ENCODE results near the gene MMP2.
A peak's percentile ranks its signal among the peaks of the same experiment; 100 is the strongest.

The MMP2 gene

DNA sequence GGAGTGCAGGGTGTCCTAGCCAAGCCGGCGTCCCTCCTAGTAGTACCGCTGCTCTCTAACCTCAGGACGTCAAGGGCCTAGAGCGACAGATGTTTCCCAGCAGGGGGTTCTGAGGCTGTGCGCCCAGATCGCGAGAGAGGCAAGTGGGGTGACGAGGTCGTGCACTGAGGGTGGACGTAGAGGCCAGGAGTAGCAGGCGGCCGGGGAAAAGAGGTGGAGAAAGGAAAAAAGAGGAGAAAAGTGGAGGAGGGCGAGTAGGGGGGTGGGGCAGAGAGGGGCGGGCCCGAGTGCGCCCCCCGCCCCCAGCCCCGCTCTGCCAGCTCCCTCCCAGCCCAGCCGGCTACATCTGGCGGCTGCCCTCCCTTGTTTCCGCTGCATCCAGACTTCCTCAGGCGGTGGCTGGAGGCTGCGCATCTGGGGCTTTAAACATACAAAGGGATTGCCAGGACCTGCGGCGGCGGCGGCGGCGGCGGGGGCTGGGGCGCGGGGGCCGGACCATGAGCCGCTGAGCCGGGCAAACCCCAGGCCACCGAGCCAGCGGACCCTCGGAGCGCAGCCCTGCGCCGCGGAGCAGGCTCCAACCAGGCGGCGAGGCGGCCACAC is at the start of gene MMP2:
Gene MMP2 (plus strand): TSS at position 372 of the 603 bp plus-strand sequence. CDS start 282 bp downstream, outside the sequence.
- DNase-seq = no peak

DNA sequence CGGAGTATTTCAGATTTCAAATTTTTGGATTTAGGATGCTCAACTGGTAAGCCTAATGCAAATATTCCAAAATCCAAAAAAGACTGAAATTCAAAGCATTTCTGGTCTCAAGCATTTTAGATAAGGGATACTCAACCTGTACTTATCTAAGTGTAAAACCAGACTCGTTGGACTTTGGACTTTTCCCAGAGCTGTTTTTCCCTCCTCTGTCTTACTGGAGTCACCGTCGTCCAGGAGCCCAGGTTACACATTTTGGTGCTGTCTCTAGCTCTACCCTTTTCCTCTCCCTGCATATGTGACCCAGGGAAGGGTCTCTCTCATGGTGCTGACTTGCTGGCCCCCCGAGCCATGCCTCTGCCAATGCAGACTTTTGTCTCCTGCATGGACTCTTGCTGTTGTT is 46.0 kb upstream of the MMP2 start:
- no peak for DNase-seq

DNA sequence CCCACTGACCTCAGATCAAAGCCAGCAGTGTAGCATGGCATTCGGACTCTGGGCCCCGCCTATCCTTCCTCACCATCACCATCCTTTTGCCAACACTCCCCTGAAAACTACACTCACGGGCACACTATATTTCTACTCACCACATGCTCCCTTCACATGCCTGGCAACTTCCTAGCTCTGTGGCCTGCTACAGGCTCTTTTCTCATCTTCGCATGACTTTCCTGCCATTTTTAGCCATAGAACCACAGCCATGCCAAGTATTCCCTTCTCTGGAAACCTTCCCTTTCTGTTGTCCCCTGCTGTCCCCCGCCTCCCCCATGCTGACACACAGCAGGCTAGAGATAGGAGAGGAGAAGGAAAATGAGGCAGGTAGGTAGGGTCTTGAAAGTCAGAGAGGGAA is 45.5 kb upstream of the MMP2 start:
- DNase-seq = no peak

DNA sequence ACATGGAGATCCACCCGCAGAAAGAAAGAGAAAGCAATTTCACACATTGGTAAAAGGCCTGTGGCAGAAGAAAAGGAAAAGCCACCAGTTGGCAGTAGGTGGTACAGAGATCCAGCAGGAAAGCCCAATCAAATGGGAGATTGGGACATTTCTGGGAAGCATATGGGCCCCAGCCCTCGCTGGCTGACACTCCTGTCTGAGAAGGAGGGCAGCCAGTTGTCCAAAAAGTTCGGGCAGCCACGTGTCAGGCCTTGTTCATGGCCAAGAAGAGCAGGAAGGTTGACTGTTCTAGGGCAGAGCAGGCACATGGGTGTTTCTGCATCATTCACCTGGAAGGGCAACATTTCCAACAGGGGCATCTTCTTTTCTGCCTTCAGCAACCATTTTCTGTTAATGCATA is 45.0 kb upstream of the MMP2 start:
- no peak for DNase-seq

DNA sequence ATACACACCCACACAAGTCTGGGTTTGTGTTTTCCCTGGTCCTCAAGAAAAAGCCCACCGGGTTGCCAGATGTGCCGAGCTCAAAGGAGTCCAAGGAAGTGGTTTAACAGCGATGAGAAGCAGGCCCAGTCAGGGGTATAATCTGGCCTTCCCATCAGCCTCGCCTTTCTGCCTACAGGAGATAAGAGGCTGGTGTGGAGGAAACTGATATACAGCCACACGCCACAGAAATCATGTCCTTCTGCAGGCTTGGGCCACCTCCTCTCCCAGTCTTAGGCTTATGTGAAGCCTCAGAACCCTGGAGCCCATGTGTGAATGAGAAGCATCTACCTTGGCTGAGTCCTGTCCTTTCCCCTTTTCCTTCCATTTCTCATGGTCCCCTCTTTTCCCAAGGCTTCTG is 43.6 kb upstream of the MMP2 start:
- DNase-seq = no peak

DNA sequence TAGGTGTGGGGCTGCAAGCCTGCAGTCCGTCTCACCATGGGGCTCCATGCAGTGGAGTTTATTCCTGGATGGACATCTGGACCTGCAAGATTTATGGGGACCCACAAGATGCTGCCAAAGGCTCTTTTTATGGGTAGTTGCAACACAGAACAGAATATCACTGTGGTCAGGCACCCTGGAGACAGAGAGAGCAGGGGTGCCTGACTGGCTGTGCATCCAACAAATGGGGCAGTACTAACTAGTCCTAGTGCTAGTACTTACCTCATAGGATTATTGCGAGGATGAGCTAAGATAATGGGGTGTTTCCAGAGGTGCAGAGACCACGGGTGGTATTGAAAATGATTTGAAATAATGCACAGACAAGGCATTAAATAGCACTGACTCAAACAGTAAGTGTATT is 42.4 kb upstream of the MMP2 start:
- no peak for DNase-seq

DNA sequence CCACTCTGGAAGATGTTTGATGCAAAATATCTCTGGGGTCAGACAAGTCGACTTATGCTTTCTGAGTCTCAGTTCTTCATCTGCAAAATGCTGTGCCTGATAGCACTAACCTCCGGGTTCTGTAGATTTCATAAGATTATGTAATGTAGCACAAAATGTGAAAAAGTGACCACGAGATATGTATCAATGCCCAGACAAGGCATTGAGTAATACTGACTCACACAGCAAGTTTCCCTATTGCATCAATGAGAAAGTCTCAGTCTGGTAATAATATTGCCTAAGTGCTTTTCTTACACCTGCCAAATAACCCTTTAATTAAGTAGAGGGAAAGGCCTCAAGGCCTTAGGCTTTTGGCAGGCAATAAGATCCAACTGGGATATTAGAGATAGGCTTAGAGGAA is 41.4 kb upstream of the MMP2 start:
- peak; percentile 3 for DNase-seq

DNA sequence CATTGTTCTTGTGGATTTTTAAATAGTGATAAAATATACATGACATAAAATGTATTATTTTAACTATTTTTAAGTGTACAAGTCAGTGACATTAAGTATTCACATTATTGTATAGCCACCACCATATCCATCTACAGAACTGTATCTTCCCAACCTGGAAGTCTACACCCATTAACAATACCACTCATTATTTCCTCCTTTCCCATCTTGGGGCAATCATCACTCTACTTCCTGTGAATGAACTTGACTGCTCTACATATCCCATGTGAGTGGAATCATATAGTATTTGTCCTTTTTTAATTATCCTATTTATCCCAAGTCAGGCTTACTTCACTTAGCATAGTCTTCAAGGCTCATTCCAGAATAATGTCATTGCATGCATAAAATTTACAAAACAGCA is 40.7 kb upstream of the MMP2 start:
- DNase-seq = no peak

DNA sequence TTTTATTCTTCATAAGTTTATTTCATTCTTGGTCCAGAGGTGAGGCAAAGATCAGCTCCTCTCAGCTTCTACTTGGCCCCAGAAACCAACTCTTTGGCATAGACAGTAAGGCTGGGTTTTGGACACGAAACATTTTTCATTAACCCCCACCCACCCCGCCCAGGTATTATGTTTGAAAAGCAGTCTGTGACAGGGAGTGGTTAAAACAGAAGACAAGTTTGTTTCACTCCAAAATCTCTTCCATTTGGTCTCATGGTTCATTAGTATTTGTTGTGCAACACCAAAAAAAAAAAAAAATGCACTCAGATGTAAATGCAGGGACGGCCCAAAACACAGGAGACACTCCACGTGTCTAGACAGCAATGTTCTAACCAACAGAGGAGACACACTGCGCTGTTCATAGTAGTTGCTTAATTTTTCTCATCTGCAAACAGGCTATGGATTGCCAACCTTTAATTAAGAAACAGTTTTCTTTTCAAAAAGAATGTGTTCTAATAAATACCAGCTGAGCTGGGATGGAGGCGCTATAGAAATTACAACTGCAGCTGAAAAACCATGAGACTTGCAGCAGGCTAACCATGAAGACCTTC is 39.8 kb upstream of the MMP2 start:
- DNase-seq = no peak

DNA sequence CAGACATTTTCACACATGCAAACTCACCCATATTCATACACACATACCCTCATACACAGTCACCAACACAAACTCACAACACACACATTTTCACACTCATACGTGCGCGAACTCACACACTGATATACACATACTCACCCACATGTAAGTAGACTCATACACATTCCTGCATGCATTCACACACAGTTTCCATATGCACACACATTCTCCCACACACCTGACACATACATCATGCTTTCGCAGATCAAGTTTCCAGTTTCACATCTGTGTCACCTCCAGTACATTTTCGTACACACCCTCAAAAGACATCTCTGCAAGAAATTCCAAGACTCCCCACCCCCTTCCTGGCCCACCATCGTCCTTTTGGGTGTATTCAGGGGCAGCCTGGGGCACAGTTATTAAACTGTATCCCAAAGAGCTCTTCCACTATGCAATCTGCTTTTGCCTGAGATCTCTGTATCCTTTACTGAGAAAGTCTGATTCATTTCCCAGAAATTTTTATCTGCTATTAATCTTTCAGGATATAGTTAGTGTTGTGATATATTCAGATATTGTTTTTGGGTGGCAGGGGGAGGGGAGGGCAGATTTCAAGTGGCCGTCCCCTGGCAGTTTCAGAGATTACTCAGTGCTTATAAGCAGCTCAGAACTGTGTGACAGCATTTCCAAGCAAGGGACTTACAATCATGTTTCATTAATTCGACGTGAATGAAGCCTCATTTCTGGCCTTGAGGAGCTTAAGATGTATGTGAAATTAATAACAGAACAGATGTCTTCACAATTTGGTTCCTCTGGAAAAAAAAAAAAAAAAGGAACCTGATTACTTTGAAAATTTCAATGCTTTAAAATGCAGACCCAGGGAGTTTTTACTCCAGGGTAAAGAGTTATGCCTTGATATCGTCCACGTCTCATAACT is 35.3 kb upstream of the MMP2 start:
- DNase-seq = no peak

DNA sequence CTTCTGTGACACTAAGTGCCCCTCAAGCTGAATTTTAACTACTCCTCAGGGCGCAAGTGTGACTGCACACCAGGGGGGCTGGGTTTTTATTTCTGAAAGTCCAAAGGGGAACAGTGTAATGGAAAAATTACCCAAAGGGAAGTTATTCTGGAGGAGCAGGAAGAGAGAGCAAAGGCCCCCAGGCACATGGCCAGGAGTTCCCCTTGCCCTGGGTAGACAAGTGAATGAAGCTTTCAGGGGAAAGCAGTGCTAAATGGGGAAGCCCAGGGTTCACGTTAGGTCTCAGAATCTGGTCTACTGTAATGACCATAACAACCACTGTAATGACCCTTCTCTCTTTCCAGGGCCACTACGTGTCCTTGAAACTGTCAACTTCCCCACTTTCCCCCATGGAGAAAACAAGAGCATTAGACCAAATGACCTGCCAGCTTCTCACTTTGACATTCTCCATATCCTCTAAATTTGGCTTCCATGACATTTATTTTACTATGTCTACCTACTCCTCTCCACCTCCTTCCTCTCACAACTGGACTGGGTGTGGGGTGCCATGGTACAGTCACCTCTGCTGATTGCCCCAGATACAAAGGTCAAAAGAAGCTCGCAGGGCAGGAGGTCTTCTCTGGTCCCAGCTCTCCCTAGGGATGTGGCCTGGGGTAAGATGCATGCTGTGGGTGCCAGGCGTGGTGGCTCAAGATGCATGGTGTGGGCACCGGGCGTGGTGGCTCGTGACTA is 34.1 kb upstream of the MMP2 start:
- DNase-seq = peak; percentile 13

DNA sequence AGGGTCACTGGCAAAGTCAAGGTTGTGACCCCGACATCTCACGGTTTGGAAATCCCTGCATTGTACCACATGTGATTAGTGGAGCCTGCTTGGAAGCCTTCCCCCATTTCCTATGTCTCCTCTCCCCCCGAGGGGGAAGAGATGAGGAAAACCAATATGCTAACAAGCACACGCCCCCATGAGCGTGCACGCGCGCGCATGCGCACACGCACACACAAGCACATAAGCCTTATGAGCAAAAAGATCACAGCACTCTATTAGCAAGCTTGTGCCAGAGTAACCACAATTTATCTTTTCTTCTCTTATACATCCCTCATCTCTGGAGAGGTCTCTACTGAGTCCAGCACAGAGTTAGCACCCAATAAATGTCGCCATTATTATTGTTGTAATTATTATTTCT is 31.8 kb upstream of the MMP2 start:
- DNase-seq = no peak

DNA sequence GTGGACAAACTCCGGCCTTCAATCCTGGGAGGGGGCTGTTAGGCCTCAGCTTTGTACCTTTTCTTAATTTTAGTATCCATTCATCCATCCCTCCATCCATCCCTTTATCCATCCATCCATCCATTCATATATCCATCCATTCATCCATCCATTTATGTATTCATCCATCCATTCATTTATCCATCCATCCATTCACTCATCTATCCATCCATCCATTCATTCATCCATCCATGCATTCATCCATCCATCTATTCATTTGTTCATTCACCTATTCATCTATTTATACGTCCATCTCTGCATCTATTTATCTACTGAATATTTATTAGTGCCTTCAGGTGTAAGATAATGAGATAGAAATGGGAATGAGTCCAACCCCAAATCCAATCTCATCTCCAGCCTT is 26.0 kb upstream of the MMP2 start:
- DNase-seq = no peak

DNA sequence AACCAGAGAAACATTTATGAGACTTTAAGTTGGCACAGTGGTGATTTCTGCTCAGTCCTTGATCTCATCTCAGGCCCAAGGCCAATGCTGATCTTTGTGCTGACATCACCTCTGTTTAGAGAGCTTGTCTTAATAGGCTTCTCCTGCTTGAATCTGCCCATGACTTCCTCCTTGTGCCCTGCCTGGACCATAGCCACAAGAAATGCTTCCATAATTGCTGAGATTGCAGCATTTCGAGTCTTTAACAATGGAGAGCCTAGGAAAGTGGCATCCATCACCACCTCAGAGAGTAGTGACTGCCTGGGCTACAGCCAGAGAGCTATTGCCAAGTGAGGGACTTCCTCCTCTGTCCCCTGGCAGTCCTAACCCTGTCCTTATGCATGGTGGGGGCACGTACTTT is 25.1 kb upstream of the MMP2 start:
- no peak for DNase-seq

DNA sequence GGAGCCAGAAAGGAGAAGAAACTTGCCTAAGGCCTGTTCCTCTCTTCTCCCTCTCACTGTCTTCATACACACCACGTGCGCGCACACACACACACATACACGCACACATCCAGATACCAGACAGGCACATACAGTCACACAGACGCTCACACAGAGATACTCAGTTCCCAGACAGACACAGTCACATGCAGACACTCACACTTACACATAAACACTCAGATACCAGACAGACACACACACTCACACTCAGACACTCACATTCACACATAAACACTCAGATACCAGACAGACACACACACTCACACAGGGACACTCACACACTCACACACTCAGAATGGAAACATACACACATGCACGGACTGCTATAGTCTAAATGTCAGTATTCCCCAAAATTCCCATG is 24.1 kb upstream of the MMP2 start:
- no peak for DNase-seq

DNA sequence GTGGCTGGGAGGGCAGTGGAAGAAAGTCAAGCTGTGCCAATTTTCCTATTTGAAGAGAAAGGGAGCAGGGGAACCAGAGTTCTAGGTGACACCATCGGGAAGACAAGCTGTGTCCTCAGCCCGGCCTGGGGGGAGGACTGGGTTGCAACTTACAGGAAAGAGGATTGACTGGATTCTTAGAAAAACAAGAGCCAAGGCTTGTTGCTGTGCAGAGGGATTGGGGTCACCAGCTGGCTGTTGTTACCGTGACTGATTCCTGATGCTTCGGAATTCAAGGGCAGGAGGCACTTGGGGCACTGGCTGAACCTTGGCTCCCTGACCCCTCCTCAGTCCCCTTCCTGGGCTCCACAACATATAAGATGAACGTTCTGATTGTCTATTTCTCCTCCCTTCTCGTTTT is 16.8 kb upstream of the MMP2 start:
- no peak for DNase-seq

DNA sequence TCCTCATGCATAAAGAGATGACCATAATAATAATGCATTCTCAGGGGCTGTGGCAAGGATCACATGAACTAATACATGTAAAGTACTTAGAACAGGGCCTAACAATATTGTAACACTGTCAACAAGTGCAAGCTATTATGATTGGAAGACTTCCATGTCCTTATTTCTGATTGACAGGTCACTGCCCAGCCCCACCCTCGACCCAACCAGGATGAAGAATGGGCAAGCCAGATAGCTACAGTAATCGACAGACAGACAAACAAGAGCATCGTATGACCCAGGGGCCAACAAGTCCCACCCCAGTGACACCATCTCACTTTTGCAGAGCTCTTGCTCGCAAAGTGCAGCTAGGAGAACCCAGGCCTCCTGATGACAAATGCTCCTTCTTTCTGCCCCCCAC is 14.6 kb upstream of the MMP2 start:
- no peak for DNase-seq

DNA sequence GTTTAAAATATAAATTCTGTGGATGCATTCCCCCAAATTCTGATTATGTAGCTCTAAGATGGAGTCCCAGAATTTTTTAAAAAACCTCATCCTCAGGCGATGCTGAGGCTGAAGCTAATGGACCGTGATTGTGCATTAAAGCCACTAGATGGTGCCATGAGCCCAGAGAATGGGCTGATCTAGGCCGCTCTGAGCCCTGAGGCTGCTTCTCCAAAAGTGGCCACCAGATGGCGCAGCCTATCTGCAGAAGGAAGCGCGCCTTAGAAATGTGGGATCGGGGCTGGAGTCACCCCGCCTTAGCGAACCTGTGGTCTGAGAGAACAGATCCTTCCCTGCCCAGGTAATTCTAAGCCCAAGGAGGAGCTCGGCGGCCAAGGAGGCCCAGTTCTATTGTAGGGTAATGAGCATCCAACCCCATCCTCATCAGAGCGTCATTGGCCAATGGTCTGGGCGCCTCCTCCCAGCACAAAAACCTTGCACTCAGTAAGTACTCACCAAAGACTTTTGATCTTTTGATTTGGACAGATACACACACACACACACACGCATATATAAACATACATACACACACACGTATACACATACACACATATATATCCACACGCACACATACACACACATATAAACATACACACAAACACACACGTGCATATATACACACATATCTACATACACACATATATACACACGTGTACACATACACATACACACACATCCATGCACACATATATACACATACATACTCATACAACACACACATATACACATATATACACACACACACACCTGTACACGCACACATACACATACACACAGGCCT is 13.7 kb upstream of the MMP2 start:
- peak; percentile 82 for DNase-seq

DNA sequence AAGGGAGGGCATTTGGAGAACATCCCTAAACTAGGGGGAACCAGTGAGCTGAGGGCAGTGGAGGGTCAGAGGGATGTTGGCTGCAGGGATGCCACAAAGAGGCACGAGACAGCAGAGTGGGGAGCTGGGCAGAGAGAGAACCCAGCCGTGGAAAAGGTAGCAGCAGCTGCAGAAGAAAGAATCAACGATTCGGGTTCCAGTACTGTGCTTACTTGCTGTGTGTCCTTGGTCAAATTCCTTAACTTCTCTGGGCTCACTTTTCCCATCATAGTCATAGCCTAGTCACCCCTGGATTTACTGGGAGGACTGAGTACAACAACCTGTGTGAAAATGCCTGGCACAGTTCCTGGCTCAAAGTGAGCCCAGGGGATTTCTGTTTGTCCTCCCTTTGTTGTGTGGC is 12.8 kb upstream of the MMP2 start:
- DNase-seq = no peak

DNA sequence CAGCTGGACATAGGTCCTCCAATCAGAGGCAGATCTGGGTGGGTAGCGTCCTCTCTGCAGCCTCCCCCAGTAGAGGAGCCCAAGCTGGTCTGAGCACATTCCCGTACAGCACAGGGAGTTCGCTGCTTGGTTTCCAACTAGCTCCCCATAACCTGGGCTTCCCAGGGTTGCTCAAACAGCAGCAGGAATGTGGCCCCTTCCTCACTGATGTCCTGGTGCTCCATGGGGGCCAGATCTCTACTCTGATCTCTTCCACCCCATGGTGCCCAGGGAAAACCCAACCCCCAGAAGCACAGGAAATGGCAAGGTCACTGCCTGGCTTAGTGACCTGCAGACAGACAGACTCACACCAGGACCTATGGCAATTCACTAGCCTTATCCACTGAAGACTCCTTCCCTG is 11.1 kb upstream of the MMP2 start:
- no peak for DNase-seq

DNA sequence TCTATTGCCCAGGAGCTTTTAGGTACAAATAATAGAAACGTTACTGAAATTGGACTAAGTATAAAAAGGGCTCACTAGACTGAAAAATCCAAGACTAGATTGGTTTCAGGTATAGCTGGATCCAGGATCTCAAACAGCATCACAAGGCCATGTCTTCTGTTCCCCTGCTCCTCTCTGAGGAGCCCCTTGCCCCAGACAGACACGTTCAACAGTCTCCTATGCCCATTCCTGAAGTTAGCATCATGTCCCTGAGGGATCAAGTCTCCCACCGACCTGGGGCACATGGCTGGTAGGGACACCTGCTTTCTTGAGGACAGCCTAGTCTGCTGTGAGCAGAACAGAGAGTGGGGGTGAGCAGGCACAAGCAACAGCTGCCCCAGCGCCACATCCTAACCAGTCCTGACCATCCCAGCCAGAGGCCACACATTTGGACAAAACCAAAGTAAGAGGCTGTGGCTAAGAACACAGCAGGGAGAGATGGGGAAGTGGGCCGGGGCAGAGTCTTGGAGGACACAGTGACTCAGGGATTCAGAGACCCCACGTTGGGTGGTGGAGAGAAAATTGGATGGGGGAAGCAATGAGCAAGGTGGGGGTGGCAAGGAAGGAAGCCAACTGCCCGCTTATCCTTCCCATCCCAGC is 10.5 kb upstream of the MMP2 start:
- no peak for DNase-seq

Data from CD4-positive, alpha-beta T cell treated with Interleukin-12 subunit alpha and Interleukin-12 subunit beta, for 1 hour (primary cell).